H1 (cell line): ENCODE measurements around the gene NTN1. TPM values are rescaled to one million over a fixed set of nuclear protein-coding genes. Genes with fewer than 3 reads are reported as not detected.

Experiments used
- CTCF ChIA-PET: fragments of 300-600 bp; sonication (Branson Sonifier 250); formaldehyde crosslinking; loops from one replicate; lab custom pipeline; 2021; ENCODE audit not compliant: partially characterized antibody; lab: Charles Lee
- POLR2A ChIA-PET: fragments of 300-600 bp; sonication (Branson Sonifier 250); formaldehyde crosslinking; loops from one replicate; lab custom pipeline; 2021; ENCODE audit warnings: inconsistent platforms; ENCODE audit not compliant: partially characterized antibody; lab: Charles Lee
- DNase-seq, 2 experiments: peaks; one replicate each; pipeline versions ENCODE4 v3.0.0 to v3.0.0-alpha.2; 2010 to 2022; ENCODE audit warnings: low spot score in 2 of 2, low read depth in 1 of 2, mixed read lengths in 1 of 2
- FAIRE-seq: peaks from 2 replicates; lab custom pipeline; 2011; peaks lifted over from hg19 to GRCh38; lab: Jason Lieb, UNC
- H2AFZ ChIP-seq: 2 replicates; pipeline ENCODE4 v1.8.1; 2012; ENCODE audit warnings: low read length, inconsistent platforms
- H2AK5ac ChIP-seq: 2 replicates; pipeline ENCODE4 v1.6.1; 2013; ENCODE audit warnings: low read depth, low read length
- H2BK120ac ChIP-seq: replicated peaks from 2 replicates; pipeline ENCODE3; 2013; ENCODE audit warnings: low read depth, low read length, inconsistent platforms
- H2BK12ac ChIP-seq: 2 replicates; pipeline ENCODE4 v1.6.1; 2013; ENCODE audit warnings: low read depth, low read length
- H2BK15ac ChIP-seq: 2 replicates; pipeline ENCODE4 v1.6.1; 2013; ENCODE audit warnings: low read length
- H2BK20ac ChIP-seq: 2 replicates; pipeline ENCODE4 v1.6.1; 2013; ENCODE audit warnings: low read length
- H2BK5ac ChIP-seq: 2 replicates; pipeline ENCODE4 v1.6.1; 2013; ENCODE audit warnings: low read depth, low read length
- H3K14ac ChIP-seq: 2 replicates; pipeline ENCODE4 v1.6.1; 2013; ENCODE audit warnings: inconsistent platforms; ENCODE audit not compliant: insufficient read length
- H3K18ac ChIP-seq: 2 replicates; pipeline ENCODE4 v1.6.1; 2013; ENCODE audit warnings: low read length; ENCODE audit errors: extremely low read depth
- H3K23ac ChIP-seq: 2 replicates; pipeline ENCODE4 v1.6.1; 2013; ENCODE audit warnings: inconsistent platforms; ENCODE audit not compliant: insufficient read length
- H3K23me2 ChIP-seq: 2 replicates; pipeline ENCODE4 v1.6.1; 2013; ENCODE audit warnings: low read depth, low read length
- H3K27ac ChIP-seq: 2 replicates; pipeline ENCODE4 v1.6.1; 2011; ENCODE audit warnings: low read depth, low read length, inconsistent platforms
- H3K27me3 ChIP-seq, 4 experiments: replicated peaks in 1 of 4; 1 replicate in 1 of 4; 2 replicates in 3 of 4; pipeline versions ENCODE4 v1.6.1 to v1.8.1; 2011 to 2013; ENCODE audit warnings: low read length in 3 of 4, mild to moderate bottlenecking in 3 of 4, inconsistent platforms in 2 of 4, mixed read lengths in 2 of 4, moderate library complexity in 1 of 4; ENCODE audit not compliant: control insufficient read depth in 3 of 4, insufficient read depth in 3 of 4; ENCODE audit errors: extremely low read depth in 1 of 4
- H3K36me3 ChIP-seq, 4 experiments: 2 replicates each; pipeline versions ENCODE4 v1.6.1 to v1.8.1; 2011 to 2013; ENCODE audit warnings: mild to moderate bottlenecking in 4 of 4, low read length in 3 of 4, moderate library complexity in 2 of 4, control low read depth in 1 of 4, inconsistent platforms in 1 of 4; ENCODE audit not compliant: insufficient read depth in 4 of 4, control insufficient read depth in 2 of 4
- H3K4ac ChIP-seq: replicated peaks from 2 replicates; pipeline ENCODE3; 2013; ENCODE audit warnings: low read length, low read depth, mixed read lengths, inconsistent platforms; ENCODE audit not compliant: insufficient read length
- H3K4me1 ChIP-seq, 4 experiments: replicated peaks in 1 of 4; 1 replicate in 1 of 4; 2 replicates in 3 of 4; pipeline versions ENCODE4 v1.6.1 to v1.8.1; 2011 to 2013; ENCODE audit warnings: low read length in 3 of 4, inconsistent platforms in 2 of 4, mixed read lengths in 1 of 4; ENCODE audit not compliant: insufficient read depth in 4 of 4, control insufficient read depth in 3 of 4
- H3K4me2 ChIP-seq, 2 experiments: 2 replicates each; pipeline versions ENCODE4 v1.6.1 to v1.8.1; 2011 to 2013; ENCODE audit warnings: low read depth in 2 of 2, low read length in 2 of 2, control low read depth in 1 of 2, inconsistent platforms in 1 of 2, mild to moderate bottlenecking in 1 of 2; ENCODE audit not compliant: insufficient read depth in 1 of 2
- H3K4me3 ChIP-seq, 4 experiments: fragments of 200-600, 300-600 bp in 1 of 4; sonication (generic), shearing (Covaris generic), sonication (Bioruptor Twin) in 1 of 4; 2 replicates each; pipeline versions ENCODE4 v1.5.1 to v1.8.1; 2011 to 2016; ENCODE audit warnings: low read length in 4 of 4, low read depth in 3 of 4, control low read depth in 2 of 4, inconsistent platforms in 2 of 4, mild to moderate bottlenecking in 2 of 4, mixed read lengths in 1 of 4, moderate library complexity in 1 of 4; ENCODE audit not compliant: insufficient read depth in 2 of 4; ENCODE audit errors: extremely low read depth in 1 of 4
- H3K56ac ChIP-seq: replicated peaks from 2 replicates; pipeline ENCODE3; 2013; ENCODE audit warnings: low read depth, mild to moderate bottlenecking, mixed read lengths, low read length, inconsistent platforms; ENCODE audit not compliant: insufficient read length
- H3K79me1 ChIP-seq: 2 replicates; pipeline ENCODE4 v1.6.1; 2013; ENCODE audit warnings: low read depth, low read length, control low read depth
- H3K79me2 ChIP-seq, 2 experiments: 2 replicates each; pipeline versions ENCODE4 v1.6.1 to v1.8.1; 2012 to 2013; ENCODE audit warnings: low read length in 2 of 2, mild to moderate bottlenecking in 2 of 2, inconsistent platforms in 1 of 2; ENCODE audit not compliant: insufficient read depth in 2 of 2, control insufficient read depth in 1 of 2
- H3K9ac ChIP-seq, 4 experiments: replicated peaks in 1 of 4; 1 replicate in 1 of 4; 2 replicates in 3 of 4; pipeline versions ENCODE4 v1.6.1 to v1.8.1; 2011 to 2013; ENCODE audit warnings: low read depth in 3 of 4, low read length in 3 of 4, control low read depth in 2 of 4, mild to moderate bottlenecking in 2 of 4, moderate library complexity in 2 of 4, inconsistent platforms in 1 of 4; ENCODE audit errors: extremely low read depth in 1 of 4
- H3K9me3 ChIP-seq, 2 experiments: 2 replicates each; pipeline versions ENCODE4 v1.6.1 to v1.8.1; 2012 to 2013; ENCODE audit warnings: mild to moderate bottlenecking in 2 of 2, moderate library complexity in 2 of 2, control low read depth in 1 of 2, inconsistent platforms in 1 of 2, low read depth in 1 of 2, low read length in 1 of 2, mixed read lengths in 1 of 2; ENCODE audit not compliant: insufficient read depth in 2 of 2
- H4K20me1 ChIP-seq, 2 experiments: replicated peaks in 1 of 2; 2 replicates each; pipeline versions ENCODE3 to v1.8.1; 2011 to 2013; ENCODE audit warnings: inconsistent platforms in 2 of 2, low read length in 2 of 2, mild to moderate bottlenecking in 1 of 2; ENCODE audit not compliant: insufficient read depth in 2 of 2, control insufficient read depth in 1 of 2
- H4K5ac ChIP-seq: 2 replicates; pipeline ENCODE4 v1.6.1; 2013; ENCODE audit warnings: low read length, low read depth, mixed read lengths, inconsistent platforms; ENCODE audit not compliant: insufficient read length
- H4K8ac ChIP-seq: 2 replicates; pipeline ENCODE4 v1.8.0; 2013; ENCODE audit warnings: mild to moderate bottlenecking, moderate library complexity, low read length, inconsistent platforms; ENCODE audit not compliant: insufficient read depth; ENCODE audit errors: extremely low read depth
- H4K91ac ChIP-seq: replicated peaks from 2 replicates; pipeline ENCODE3; 2013; ENCODE audit warnings: low read length, mixed read lengths, inconsistent platforms; ENCODE audit not compliant: insufficient read length
- WGBS, 2 experiments: shearing (Covaris generic) in 1 of 2; methylation state at CpG; one replicate each; pipeline versions ENCODE4 v1.1.6 to v1.1.7; 2013 to 2015; ENCODE audit warnings: low lambda C conversion rate in 2 of 2, mixed read lengths in 2 of 2, inconsistent platforms in 1 of 2, low coverage in 1 of 2, missing lambda C conversion rate in 1 of 2; ENCODE audit not compliant: insufficient replicate concordance in 2 of 2, insufficient coverage in 1 of 2, insufficient read length in 1 of 2; ENCODE audit errors: extremely low coverage in 1 of 2, missing lambda C conversion rate in 1 of 2; 5-methylcytosine and 5-hydroxymethylcytosine counted together
- polyA plus RNA-seq, 7 experiments: library from polyadenylated mRNA; depleted of rRNA in 3 of 7; stranded (reverse) in 5 of 7; unstranded in 2 of 7; fragments of >200 nt in 5 of 7; fragments of 200-250 nt in 2 of 7; gene quantifications; 1 replicate in 5 of 7; 2 replicates in 1 of 7; 4 replicates in 1 of 7; pipeline versions ENCODE4 v1.2.1 to v1.2.3, GENCODE V29; 2011 to 2013; ENCODE audit warnings: missing spikeins in 2 of 7, mixed read lengths in 2 of 7
- total RNA-seq: library from RNA; stranded (reverse); fragmentation: NEBNext Ultra II Directional; extraction: Animal tissue kit (Norgen Biotek cat#: 25700); gene quantifications from 2 replicates; pipeline ENCODE4 v1.2.1, GENCODE V29; 2021

The NTN1 gene
- total and polyA plus RNA-seq, 2 of the 8 experiments (the other 6 are each of a cell fraction or from before 2014, with no cell fraction given) = 2.0 to 2.3 TPM

DNA sequence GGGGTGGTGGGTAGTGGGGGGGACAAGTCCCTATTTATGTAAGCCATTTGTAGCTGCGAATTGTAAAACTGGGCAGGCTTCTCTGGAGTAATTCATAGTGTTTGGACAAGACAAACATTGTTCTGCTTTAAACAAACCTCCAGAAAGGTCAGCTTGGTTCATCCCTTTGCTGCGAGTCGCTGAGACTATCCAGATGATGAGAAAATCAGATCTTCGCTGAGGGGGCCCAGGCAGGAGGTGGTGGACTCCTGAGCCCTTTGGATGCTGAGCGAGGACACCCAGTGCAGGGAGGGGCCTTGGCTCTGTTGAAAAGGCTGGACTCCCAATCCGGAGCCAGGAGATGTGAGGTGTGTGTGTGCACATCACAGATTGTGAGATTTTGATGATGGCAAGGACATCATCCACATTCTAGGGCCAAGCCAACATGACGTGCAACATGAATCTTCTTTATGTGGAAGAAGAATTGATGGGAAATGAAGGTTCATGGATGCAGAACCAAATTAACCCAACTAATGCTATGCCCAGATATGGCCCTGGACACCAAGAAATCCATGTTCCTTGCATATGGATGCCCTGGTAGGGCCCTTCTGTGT lies 15.0 kb upstream of the NTN1 start:
- Histone ChIP-seq H2BK12ac (no peak overlapping the region), H3K56ac (no peak overlapping the region), H3K27ac (no peak overlapping the region), H3K4me3 (no peak overlapping the region), H2BK120ac (no peak overlapping the region), H2BK5ac (no peak overlapping the region), H3K9ac (no peak overlapping the region), H3K79me1 (no peaks in the 10 kb centered on the region), H3K4me1 (peaks cover 6 to 17% (median 11%) of the 10 kb centered on the region in 4 experiments), H4K8ac (no peak overlapping the region), H3K9me3 (peaks cover 0 to 4% of the 10 kb centered on the region in 2 experiments; a peak in 1 of 4 replicates), H3K4me2 (no peak overlapping the region), H3K18ac (no peak overlapping the region), H3K79me2 (no peaks in the 10 kb centered on the region), H2AK5ac (no peak overlapping the region), H3K4ac (no peak overlapping the region), H3K23me2 (peaks cover 8% of the 10 kb centered on the region; the same call in 1 of the 2 replicates), H4K91ac (no peak overlapping the region), H3K27me3 (peaks cover 56 to 81% (median 76%) of the 10 kb centered on the region in 4 experiments), H2AFZ (no peak overlapping the region), H4K5ac (no peak overlapping the region), H2BK20ac (no peak overlapping the region), H3K23ac (no peak overlapping the region), H3K36me3 (peaks cover 0 to 5% (median 0%) of the 10 kb centered on the region in 4 experiments; a peak in 1 of 8 replicates), H4K20me1 (peaks cover 2 to 6% of the 10 kb centered on the region in 2 experiments), H2BK15ac (no peak overlapping the region), H3K14ac (no peak overlapping the region)
- POLR2A ChIA-PET = no interaction called here
- DNase-seq = no peak
- no peak for FAIRE-seq
- 94% methylated on average over 5 of the region's 7 CpGs; no CpG with 5 or more reads in 1 of the 2 experiments for WGBS, 2 experiments
- CTCF ChIA-PET = interaction anchor here (1.0 to 4.5 kb wide), 3 partner anchors 8 to 14 kb away, joined by 4 to 38 read pairs (median 6); partner anchors contain the start of gene NTN1
